ENCODE data around the gene TMEM200B. TPM values are rescaled to one million over a fixed set of nuclear protein-coding genes. Genes with fewer than 3 reads are reported as not detected.
"Not testable (repeated sequence)": the region's sequence is repeated elsewhere in the genome, so short reads cannot be mapped to it uniquely, and the experiment has no call there.

The TMEM200B gene
- total RNA-seq, 1 donor from 2014 or later: 2.1 TPM

- Histone ChIP-seq H3K27me3 (ENCODE audit: control insufficient read depth, insufficient read depth, low read length) (no peaks in the 10 kb centered on the region), H3K4me3 (ENCODE audit: low read depth, low read length) (no peak overlapping the region), H3K36me3 (ENCODE audit: control insufficient read depth, insufficient read depth, low read length) (no peaks in the 10 kb centered on the region)
- no peak for DNase-seq (ENCODE audit: low read depth)
- TF ChIP-seq CTCF (IDR thresholded peaks at IDR 0.05; ENCODE audit: insufficient read depth, low read length, poor library complexity, severe bottlenecking): no peak
Observed at GRCh38 chr1:29083317-29084195, 40.1 kb downstream of the TMEM200B start.

- TF ChIP-seq CTCF (IDR thresholded peaks at IDR 0.05; ENCODE audit: insufficient read depth, low read length, poor library complexity, severe bottlenecking): no peak
Observed at GRCh38 chr1:29082519-29082918, 41.2 kb downstream of the TMEM200B start.

GRCh38 chr1:29081201-29081600 is 42.5 kb downstream of the TMEM200B start:
- DNase-seq (ENCODE audit: low read depth): no peak
- no peaks in the 10 kb centered on the region for H3K36me3 ChIP-seq (ENCODE audit: control insufficient read depth, insufficient read depth, low read length)
- no peak for TF ChIP-seq CTCF (IDR thresholded peaks at IDR 0.05; ENCODE audit: insufficient read depth, low read length, poor library complexity, severe bottlenecking)
- H3K4me3 ChIP-seq (ENCODE audit: low read depth, low read length): no peak overlapping the region
- no peaks in the 10 kb centered on the region for H3K27me3 ChIP-seq (ENCODE audit: control insufficient read depth, insufficient read depth, low read length)

More at GRCh38 chr1:29082519-29082918, 41.2 kb downstream of the TMEM200B start:
- H3K4me3 ChIP-seq (ENCODE audit: low read depth, low read length): no peak overlapping the region
- no peaks in the 10 kb centered on the region for H3K36me3 ChIP-seq (ENCODE audit: control insufficient read depth, insufficient read depth, low read length)
- DNase-seq (ENCODE audit: low read depth): no peak
- H3K27me3 ChIP-seq (ENCODE audit: control insufficient read depth, insufficient read depth, low read length): no peaks in the 10 kb centered on the region

GRCh38 chr1:29079916-29080629 is 43.6 kb downstream of the TMEM200B start:
- not testable (repeated sequence) for H3K36me3 ChIP-seq (ENCODE audit: control insufficient read depth, insufficient read depth, low read length); H3K27me3 ChIP-seq (ENCODE audit: control insufficient read depth, insufficient read depth, low read length); DNase-seq (ENCODE audit: low read depth); H3K4me3 ChIP-seq (ENCODE audit: low read depth, low read length)

- H3K4me3 ChIP-seq (ENCODE audit: low read depth, low read length): no peak overlapping the region
- H3K27me3 ChIP-seq (ENCODE audit: control insufficient read depth, insufficient read depth, low read length): no peaks in the 10 kb centered on the region
- H3K36me3 ChIP-seq (ENCODE audit: control insufficient read depth, insufficient read depth, low read length): no peaks in the 10 kb centered on the region
- no peak for DNase-seq (ENCODE audit: low read depth)
- TF ChIP-seq CTCF (IDR thresholded peaks at IDR 0.05; ENCODE audit: insufficient read depth, low read length, poor library complexity, severe bottlenecking): no peak
Observed at GRCh38 chr1:29077155-29077554, 46.5 kb downstream of the TMEM200B start.

Other genes starting within 250 kb of the TMEM200B start
- gene EPB41, start 209.3 kb downstream of the TMEM200B start, total RNA-seq: 40.5 and 40.7 TPM in 2 replicates
- 30.0 and 40.2 TPM in 2 replicates for gene SRSF4, start 58.0 kb upstream of the TMEM200B start, total RNA-seq
- gene MECR, start 107.0 kb upstream of the TMEM200B start, total RNA-seq: 23.6 and 30.5 TPM in 2 replicates
- 55.4 and 80.4 TPM in 2 replicates for gene PTPRU, start 112.6 kb upstream of the TMEM200B start, total RNA-seq

All from kidney epithelial cell (primary cell).